HG03045 (cell line): ENCODE results near the gene STOML1.
A peak's percentile ranks its signal among the peaks of the same experiment; 100 is the strongest.

Experiments used
- ATAC-seq: cut with Tn5 transposase; IDR thresholded peaks from one replicate; pipeline ENCODE4 v1.9.1; 2021; ENCODE audit warnings: mild to moderate bottlenecking, moderate library complexity; ENCODE audit not compliant: unreplicated experiment

Gene STOML1

GRCh38 chr15:74019734-74020133 is 27.6 kb upstream of the STOML1 start:
- no peak for ATAC-seq

DNA sequence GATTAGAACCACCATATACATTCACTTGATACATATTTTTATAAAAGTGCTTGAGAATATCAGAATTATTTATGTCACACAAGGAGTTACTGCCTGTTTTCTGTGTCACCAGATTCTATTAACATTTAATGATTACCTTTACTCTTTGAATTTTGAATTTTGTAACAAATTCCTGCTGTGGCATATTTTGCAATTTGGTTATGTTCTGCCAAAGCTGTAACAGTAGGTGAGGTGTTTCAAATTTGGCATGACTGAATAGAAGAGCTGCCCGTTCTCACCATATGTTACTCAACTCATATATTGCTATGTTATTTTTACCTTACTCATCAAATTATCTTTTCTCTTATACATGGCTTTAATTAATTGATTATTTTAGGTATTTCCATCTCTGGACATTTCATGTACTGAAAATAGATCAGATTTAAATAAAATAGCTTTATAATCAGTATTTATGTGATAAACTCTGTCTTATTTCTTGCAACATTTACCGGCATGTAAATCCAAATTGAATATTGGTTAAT is 21.3 kb upstream of the STOML1 start:
- no peak for ATAC-seq

GRCh38 chr15:74011610-74012009 is 19.5 kb upstream of the STOML1 start:
- no peak for ATAC-seq

- ATAC-seq, result no peak
Observed at GRCh38 chr15:74010929-74011540, 18.9 kb upstream of the STOML1 start.

DNA sequence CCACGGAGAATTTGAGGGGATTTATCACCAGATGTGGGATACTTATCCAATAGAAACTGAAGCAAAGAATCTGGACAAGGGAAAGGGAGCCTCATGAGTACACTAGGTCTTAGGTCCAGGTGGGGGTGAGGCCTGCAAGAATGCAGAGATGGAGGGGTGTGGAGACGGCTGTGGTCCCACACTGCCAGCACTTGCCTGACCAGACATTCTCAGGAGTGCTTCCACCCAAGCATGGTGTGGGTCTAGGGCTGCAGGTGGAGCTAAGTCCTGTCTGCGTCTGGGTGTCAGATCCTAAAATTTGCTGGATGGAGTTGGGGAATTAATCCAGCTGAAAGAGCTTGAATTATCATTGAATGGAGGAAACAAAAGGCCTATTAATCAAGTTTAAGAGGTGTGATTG is 16.8 kb upstream of the STOML1 start:
- no peak for ATAC-seq

GRCh38 chr15:74007820-74008371 is 15.8 kb upstream of the STOML1 start:
- ATAC-seq, result no peak

DNA sequence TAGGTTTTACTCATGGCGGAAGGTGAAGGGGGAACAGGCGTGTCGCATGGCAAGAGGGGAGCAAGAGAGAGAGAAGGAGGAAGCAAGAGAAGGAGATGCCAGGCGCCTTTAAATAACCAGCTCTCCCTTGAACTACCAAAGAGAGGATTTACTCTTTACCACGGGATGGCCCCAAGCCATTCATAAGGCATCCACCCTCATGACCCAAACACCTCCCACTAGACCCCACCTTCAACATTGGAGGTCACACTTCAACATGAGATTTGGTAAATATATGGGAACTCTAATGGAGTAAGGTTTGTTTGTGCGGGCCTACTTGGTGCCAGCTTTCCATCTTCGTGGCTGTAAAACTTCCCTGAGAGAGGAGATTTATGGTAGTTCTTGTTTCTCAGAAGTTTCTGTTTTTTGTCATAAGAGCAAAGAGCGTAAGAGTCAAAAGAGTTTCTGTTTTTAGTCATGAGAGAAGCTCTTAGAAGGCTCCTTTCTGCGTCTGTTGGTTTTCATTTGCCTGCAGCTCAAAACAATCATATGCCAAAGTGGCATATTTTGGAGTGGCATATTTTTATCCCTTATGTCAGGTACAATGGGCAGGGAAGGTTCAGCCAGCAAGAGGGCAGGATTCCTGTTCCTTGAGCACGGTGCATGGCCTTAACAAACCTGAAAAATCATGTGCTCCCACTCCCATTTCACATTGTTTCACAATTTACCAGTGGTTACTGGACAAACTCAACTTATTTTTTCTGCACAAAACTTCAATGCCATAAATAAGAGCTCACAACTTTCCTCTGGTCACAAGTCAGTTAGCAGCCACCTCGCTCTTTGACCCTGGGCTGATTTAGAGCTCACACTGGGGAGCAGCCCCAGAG is 14.9 kb upstream of the STOML1 start:
- ATAC-seq, result no peak

DNA sequence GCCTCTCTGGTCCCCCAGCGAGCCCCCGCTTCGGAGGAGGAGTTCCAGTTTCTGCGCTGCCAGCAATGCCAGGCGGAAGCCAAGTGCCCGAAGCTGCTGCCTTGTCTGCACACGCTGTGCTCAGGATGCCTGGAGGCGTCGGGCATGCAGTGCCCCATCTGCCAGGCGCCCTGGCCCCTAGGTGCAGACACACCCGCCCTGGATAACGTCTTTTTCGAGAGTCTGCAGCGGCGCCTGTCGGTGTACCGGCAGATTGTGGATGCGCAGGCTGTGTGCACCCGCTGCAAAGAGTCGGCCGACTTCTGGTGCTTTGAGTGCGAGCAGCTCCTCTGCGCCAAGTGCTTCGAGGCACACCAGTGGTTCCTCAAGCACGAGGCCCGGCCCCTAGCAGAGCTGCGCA is 5.9 kb upstream of the STOML1 start:
- ATAC-seq, result no peak

- ATAC-seq, result no peak
Observed at GRCh38 chr15:73996939-73997338, 4.8 kb upstream of the STOML1 start.

- ATAC-seq, result no peak
Observed at GRCh38 chr15:73996267-73996666, 4.2 kb upstream of the STOML1 start.

DNA sequence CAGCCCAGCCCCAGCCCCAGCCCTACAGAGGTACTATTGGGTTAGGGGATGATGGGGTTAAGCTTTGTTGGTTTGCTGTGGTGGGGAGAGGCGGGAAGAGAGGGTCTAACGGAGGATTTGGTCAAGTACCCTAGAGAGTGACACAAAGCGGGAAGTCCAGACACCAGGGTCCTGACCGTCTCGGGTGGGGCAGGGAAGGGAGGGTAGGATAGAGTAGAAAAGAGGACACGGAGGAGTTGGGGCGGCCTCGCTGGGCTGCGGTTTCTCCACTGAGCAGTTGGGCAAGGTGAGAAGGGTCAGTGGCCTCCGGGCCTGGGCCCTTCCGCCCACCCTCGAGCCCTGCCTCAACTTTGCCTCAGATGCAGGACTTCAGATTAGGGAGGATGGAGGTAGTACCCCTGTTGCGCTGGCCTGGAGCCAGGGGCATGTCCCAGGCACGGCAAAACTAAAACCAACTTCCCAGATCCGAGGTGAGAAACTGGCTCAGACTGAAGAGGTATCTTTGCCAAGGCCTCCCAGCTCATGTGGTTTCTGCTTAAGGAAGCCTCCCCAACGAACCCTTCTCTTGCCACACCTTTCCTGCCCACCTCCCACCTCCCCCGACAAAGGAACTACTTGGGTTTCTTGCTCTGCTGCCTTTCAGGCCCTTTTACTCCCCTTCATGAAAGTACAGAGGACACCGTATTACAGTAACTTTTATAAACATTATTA is 3.0 kb upstream of the STOML1 start:
- peak; percentile 2 for ATAC-seq

DNA sequence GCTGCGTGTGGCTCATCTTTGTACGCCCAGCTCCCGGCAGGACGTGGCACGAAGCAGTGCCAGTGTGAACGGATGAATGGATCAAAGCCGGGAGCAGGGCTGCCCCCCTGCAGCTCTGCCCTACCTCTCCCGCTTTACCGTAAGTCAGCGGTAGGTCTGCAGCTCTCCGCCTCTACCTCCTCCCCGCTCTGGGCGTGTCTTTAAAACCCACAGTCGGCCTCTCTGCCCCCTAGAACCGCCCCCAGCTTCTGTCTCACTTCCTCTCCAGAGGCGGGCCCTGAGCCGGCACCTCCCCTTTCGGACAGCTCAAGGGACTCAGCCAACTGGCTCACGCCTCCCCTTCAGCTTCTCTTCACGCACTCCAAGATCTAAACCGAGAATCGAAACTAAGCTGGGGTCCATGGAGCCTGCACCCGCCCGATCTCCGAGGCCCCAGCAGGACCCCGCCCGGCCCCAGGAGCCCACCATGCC is 2.4 kb upstream of the STOML1 start, which contains the start of gene PML:
TSS of gene PML (plus strand) at position 304 of the 471 bp plus-strand sequence. CDS start at position 401, 97 bp downstream.
- peak; percentile 72 for ATAC-seq

- no peak for ATAC-seq
Observed at GRCh38 chr15:73993211-73993994, 1.3 kb upstream of the STOML1 start.

GRCh38 chr15:73992594-73992898 is 451 bp upstream of the STOML1 start:
- no peak for ATAC-seq

DNA sequence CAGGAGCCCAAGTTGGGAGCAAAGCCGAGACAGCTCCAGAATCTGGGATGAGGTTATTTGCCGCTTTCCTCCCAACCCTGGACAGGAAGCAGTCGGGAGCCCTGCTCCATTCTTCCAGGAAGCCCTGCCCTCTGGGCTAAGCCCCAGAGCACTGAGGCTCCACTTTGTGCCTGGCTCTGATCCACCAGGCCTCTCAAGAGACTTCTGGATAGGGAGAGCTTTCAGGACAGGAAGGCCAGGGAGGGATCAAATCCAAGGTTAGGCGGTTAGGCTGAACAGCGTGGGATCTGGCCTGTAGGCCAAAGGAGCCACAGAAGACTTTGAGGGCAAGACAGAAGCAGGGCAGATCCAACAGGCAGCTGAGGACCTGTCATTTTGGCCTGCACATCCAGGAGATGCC is 835 bp downstream of the STOML1 start:
- ATAC-seq, result no peak

GRCh38 chr15:73990250-73991005 is 1.7 kb downstream of the STOML1 start:
- ATAC-seq, result no peak

DNA sequence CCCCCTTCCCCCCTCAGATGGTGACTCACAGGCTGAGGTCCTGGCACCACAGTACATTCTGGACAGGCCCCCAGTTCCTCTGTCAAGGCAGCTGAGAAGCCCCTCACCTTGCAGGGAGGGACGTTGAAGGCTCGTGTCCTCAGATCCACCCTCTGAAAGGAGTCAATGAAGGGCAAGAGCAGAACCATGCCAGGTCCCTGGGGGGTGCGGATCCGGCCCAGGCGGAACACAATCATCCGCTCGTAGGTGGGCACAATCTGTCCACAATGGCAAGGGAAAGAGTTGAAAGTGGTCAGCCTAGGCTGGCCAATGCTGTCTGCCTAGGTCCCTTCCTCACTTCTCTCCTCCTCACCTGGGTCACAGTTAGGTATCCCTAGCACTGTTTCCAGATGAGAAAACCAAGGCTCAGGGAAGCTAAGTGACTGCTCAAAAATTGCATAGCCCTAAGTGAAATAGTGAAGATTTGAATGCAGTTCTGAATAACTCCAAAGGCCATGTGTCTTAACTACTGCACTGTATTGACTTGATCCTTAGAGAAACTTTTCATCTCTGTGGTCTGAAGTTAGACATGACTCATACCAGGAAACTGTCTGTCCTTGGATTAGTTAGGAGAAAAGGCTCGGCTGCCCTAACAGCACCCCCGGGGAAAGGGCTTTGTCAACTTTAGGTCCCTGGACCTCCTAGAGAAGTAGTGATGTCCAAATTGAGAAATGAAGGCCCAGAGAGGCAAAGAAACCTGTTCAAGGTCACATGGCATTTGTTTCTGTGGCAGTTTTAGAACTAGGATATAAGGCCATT is 2.9 kb downstream of the STOML1 start:
- ATAC-seq, result no peak

DNA sequence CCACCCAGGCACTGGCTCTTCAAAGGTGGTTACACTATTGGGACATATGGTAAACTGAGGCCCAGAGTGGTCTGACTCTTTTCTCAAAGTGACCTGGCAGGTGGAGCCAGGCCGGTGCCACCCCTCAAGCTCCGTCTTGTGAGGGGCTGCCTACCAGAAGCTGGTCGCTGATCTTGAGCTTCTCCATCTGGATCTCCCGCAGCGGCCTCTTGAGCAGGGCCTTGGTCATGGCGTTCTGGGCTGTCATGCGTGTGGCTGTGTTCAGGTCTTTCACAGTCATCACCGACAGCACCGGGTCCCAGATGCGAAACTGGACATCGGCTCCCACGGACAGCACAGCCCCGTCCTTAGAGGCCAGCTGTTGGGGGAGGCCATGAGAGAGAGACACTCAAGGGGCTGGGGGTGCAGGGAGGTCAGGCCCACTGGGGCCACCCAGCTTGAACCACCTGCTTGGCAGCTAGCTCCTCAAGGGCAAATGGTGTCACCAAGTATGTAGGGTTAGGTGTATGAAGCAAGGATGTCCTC is 3.6 kb downstream of the STOML1 start:
- no peak for ATAC-seq
